CD14-positive monocyte (primary cell): ENCODE measurements around the gene ZMYM3. TPM values are rescaled to one million over a fixed set of nuclear protein-coding genes. Genes with fewer than 3 reads are reported as not detected.

Experiments used
- DNase-seq, 3 donors: peaks; one replicate each; pipeline ENCODE4 v3.0.0-alpha.2; 2011 to 2022
- H2AFZ ChIP-seq: 2 replicates; pipeline ENCODE4 v1.6.0; 2012; ENCODE audit warnings: mild to moderate bottlenecking, low read depth, low read length, inconsistent platforms; ENCODE audit not compliant: insufficient read depth, poor library complexity, severe bottlenecking
- H3K27ac ChIP-seq, 2 donors: 1 replicate in 1 of 2; 2 replicates in 1 of 2; pipeline ENCODE4 v1.5.1; 2012 to 2013; ENCODE audit warnings: low read length in 2 of 2, control low read depth in 1 of 2, inconsistent platforms in 1 of 2, low read depth in 1 of 2, mild to moderate bottlenecking in 1 of 2
- H3K27me3 ChIP-seq, 2 donors: one replicate each; pipeline versions ENCODE4 v1.6.0 to v1.6.1; 2011 to 2013; ENCODE audit warnings: low read length in 2 of 2; ENCODE audit not compliant: control insufficient read depth in 2 of 2, insufficient read depth in 2 of 2
- H3K36me3 ChIP-seq, 2 donors: replicated peaks in 1 of 2; 1 replicate in 1 of 2; 2 replicates in 1 of 2; pipeline versions ENCODE4 v1.5.1 to v1.6.1; 2012 to 2013; ENCODE audit warnings: low read length in 2 of 2, control low read depth in 1 of 2, inconsistent platforms in 1 of 2, mild to moderate bottlenecking in 1 of 2; ENCODE audit not compliant: insufficient read depth in 2 of 2, control insufficient read depth in 1 of 2
- H3K4me1 ChIP-seq, 2 donors: 1 replicate in 1 of 2; 2 replicates in 1 of 2; pipeline versions ENCODE4 v1.5.1 to v1.6.1; 2012 to 2013; ENCODE audit warnings: low read length in 2 of 2, control low read depth in 1 of 2, inconsistent platforms in 1 of 2, mild to moderate bottlenecking in 1 of 2, moderate library complexity in 1 of 2; ENCODE audit not compliant: insufficient read depth in 2 of 2, control insufficient read depth in 1 of 2
- H3K4me2 ChIP-seq: replicated peaks from 2 replicates; pipeline ENCODE3; 2012; ENCODE audit warnings: low read length, moderate library complexity, mild to moderate bottlenecking; ENCODE audit not compliant: poor library complexity, severe bottlenecking; ENCODE audit errors: extremely low read depth
- H3K4me3 ChIP-seq, 3 experiments: fragments of 200-600 bp in 1 of 3; sonication (generic) in 1 of 3; replicated peaks in 1 of 3; 1 replicate in 2 of 3; 2 replicates in 1 of 3; pipeline ENCODE4 v1.5.1; 2011 to 2013; ENCODE audit warnings: low read length in 3 of 3, mild to moderate bottlenecking in 3 of 3, control low read depth in 2 of 3, low read depth in 2 of 3, inconsistent platforms in 1 of 3, moderate library complexity in 1 of 3
- H3K79me2 ChIP-seq: 2 replicates; pipeline ENCODE4 v1.6.0; 2012; ENCODE audit warnings: mild to moderate bottlenecking, control low read depth, inconsistent platforms, low read length, moderate library complexity; ENCODE audit not compliant: insufficient read depth
- H3K9ac ChIP-seq: 2 replicates; pipeline ENCODE4 v1.6.0; 2017; ENCODE audit warnings: low read length, mild to moderate bottlenecking; ENCODE audit not compliant: insufficient read depth, poor library complexity, severe bottlenecking
- H3K9me3 ChIP-seq, 2 donors: replicated peaks in 1 of 2; 1 replicate in 1 of 2; 2 replicates in 1 of 2; pipeline versions ENCODE4 v1.5.1 to v1.6.1; 2012 to 2013; ENCODE audit warnings: low read length in 2 of 2, control low read depth in 1 of 2; ENCODE audit not compliant: control insufficient read depth in 1 of 2, insufficient read depth in 1 of 2
- H4K20me1 ChIP-seq: 2 replicates; pipeline ENCODE4 v1.6.0; 2012; ENCODE audit warnings: mild to moderate bottlenecking, low read length, control low read depth, moderate library complexity; ENCODE audit not compliant: insufficient read depth
- H3K27ac Mint-ChIP-seq, 7 donors: one replicate each; pipeline ENCODE4 v1.8.0; 2020; ENCODE audit warnings: mild to moderate bottlenecking in 7 of 7, mixed read lengths in 7 of 7, moderate library complexity in 6 of 7, inconsistent platforms in 2 of 7
- H3K27me3 Mint-ChIP-seq, 3 donors: one replicate each; pipeline ENCODE4 v1.8.0; 2021 to 2022; ENCODE audit warnings: low read depth in 3 of 3, mild to moderate bottlenecking in 3 of 3, mixed read lengths in 3 of 3, moderate library complexity in 3 of 3, inconsistent platforms in 1 of 3
- H3K36me3 Mint-ChIP-seq, 2 donors: one replicate each; pipeline ENCODE4 v1.8.0; 2020; ENCODE audit warnings: mixed read lengths in 2 of 2, inconsistent platforms in 1 of 2, mild to moderate bottlenecking in 1 of 2
- H3K4me1 Mint-ChIP-seq: one replicate; pipeline ENCODE4 v1.8.0; 2020; ENCODE audit warnings: mild to moderate bottlenecking, mixed read lengths
- H3K4me3 Mint-ChIP-seq, 2 donors: one replicate each; pipeline ENCODE4 v1.8.0; 2020; ENCODE audit warnings: mild to moderate bottlenecking in 2 of 2, mixed read lengths in 2 of 2, moderate library complexity in 1 of 2
- H3K9me3 Mint-ChIP-seq, 7 donors: one replicate each; pipeline ENCODE4 v1.8.0; 2020 to 2022; ENCODE audit warnings: mixed read lengths in 7 of 7, mild to moderate bottlenecking in 6 of 7, moderate library complexity in 6 of 7, inconsistent platforms in 2 of 7
- WGBS: methylation state at CpG from one replicate; pipeline ENCODE4 v1.1.5; 2013; ENCODE audit warnings: missing lambda C conversion rate; ENCODE audit not compliant: insufficient coverage; 5-methylcytosine and 5-hydroxymethylcytosine counted together
- intact Hi-C, 2 donors: fragments of 100-400 bp; cut with micrococcal nuclease; formaldehyde crosslinking; loops; one replicate each; pipeline versions ENCODE4 v1.15.0 to v1.15.1; 2023
- polyA plus RNA-seq, 3 donors: library from polyadenylated mRNA; depleted of rRNA in 1 of 3; unstranded in 2 of 3; stranded (reverse) in 1 of 3; fragments of 300-500 nt in 2 of 3; fragments of >200 nt in 1 of 3; fragmentation: Illumina TruSeq in 2 of 3; gene quantifications; 1 replicate in 2 of 3; 2 replicates in 1 of 3; pipeline ENCODE4 v1.2.3, GENCODE V29; 2012 to 2021
- TF ChIP-seq, protein P1 (sequence below): fragments of 200-600 bp; IDR thresholded peaks from one replicate; pipeline ENCODE4 v1.8.0; 2022; ENCODE audit warnings: antibody characterized with exemption, mild to moderate bottlenecking

The ZMYM3 gene
- polyA plus RNA-seq, 3 donors, result 3.9 to 13.2 (median 4.8) TPM

DNA sequence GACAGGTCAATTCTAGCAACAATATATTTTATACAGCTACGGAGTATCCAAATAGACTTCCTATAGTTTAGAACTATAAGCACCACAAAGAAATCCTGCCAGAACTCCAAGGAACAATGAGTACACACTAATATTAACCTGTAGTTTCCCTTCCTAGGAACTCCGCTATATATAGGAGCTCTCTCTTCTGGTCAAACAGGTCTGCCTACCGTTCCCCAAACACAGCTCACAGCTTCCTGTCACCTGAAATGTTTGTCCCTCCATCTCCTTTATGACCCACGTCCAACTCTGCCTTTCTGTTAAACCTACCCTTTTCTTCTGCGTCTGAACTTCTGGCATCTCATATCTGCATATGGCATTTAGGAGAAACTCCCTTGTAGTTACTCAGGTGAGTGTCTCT is 41.4 kb downstream of the ZMYM3 start:
- no peak overlapping the region for H3K9ac ChIP-seq
- no peaks in the 10 kb centered on the region for H3K4me1 ChIP-seq
- no peaks in the 10 kb centered on the region for H3K36me3 ChIP-seq
- no peaks in the 10 kb centered on the region for H3K27me3 ChIP-seq
- no peaks in the 10 kb centered on the region for H3K4me1 Mint-ChIP-seq
- no peak overlapping the region for H3K4me3 ChIP-seq
- no peak overlapping the region for H3K4me3 Mint-ChIP-seq
- no CpG with 5 or more reads among the region's 5 CpGs for WGBS
- H3K27me3 Mint-ChIP-seq, result peaks cover 2 to 11% (median 10%) of the 10 kb centered on the region in 3 donors
- H4K20me1 ChIP-seq, result no peaks in the 10 kb centered on the region
- TF ChIP-seq, protein P1, sequence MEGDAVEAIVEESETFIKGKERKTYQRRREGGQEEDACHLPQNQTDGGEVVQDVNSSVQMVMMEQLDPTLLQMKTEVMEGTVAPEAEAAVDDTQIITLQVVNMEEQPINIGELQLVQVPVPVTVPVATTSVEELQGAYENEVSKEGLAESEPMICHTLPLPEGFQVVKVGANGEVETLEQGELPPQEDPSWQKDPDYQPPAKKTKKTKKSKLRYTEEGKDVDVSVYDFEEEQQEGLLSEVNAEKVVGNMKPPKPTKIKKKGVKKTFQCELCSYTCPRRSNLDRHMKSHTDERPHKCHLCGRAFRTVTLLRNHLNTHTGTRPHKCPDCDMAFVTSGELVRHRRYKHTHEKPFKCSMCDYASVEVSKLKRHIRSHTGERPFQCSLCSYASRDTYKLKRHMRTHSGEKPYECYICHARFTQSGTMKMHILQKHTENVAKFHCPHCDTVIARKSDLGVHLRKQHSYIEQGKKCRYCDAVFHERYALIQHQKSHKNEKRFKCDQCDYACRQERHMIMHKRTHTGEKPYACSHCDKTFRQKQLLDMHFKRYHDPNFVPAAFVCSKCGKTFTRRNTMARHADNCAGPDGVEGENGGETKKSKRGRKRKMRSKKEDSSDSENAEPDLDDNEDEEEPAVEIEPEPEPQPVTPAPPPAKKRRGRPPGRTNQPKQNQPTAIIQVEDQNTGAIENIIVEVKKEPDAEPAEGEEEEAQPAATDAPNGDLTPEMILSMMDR, result no peak
- H3K9me3 ChIP-seq, result no peaks in the 10 kb centered on the region
- H3K27ac Mint-ChIP-seq, result no peak overlapping the region
- no peaks in the 10 kb centered on the region for H3K79me2 ChIP-seq
- no peak for DNase-seq
- H3K9me3 Mint-ChIP-seq, result peaks cover 0 to 6% (median 0%) of the 10 kb centered on the region in 7 donors
- no peak overlapping the region for H3K4me2 ChIP-seq
- intact Hi-C loops, result no loop called here
- no peak overlapping the region for H3K27ac ChIP-seq
- H2AFZ ChIP-seq, result no peak overlapping the region
- no peaks in the 10 kb centered on the region for H3K36me3 Mint-ChIP-seq

DNA sequence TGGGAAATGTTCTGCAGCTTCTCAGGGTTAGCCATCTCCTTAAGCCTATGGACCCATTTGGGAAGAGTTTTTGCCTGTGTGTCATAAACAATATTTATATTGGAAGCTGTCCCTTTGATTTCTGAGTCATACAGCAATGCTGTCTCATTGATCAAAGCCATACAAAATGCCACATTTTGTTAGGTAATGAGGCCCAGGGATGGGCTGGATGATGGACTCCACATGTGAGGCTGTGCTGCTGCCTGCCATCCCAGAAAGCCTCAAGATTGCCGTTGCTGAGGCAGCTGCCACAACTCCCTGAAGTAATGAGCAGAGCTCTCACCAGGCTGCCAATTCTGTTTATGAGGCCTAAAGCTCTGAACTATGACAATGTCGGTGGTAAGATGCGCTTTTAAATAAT is 43.1 kb downstream of the ZMYM3 start:
- WGBS, result 100% methylated on average over 1 of the region's 3 CpGs
- Mint-ChIP-seq H3K9me3 (peaks cover 0 to 6% (median 0%) of the 10 kb centered on the region in 7 donors), H3K27ac (peak overlapping the region in 1 of 7 donors; percentile 20), H3K4me3 (no peak overlapping the region), H3K27me3 (peaks cover 2 to 11% (median 11%) of the 10 kb centered on the region in 3 donors), H3K36me3 (no peaks in the 10 kb centered on the region), H3K4me1 (no peaks in the 10 kb centered on the region)
- Histone ChIP-seq H3K27ac (no peak overlapping the region), H3K9me3 (no peaks in the 10 kb centered on the region), H3K4me1 (no peaks in the 10 kb centered on the region), H3K9ac (no peak overlapping the region), H4K20me1 (no peaks in the 10 kb centered on the region), H2AFZ (no peak overlapping the region), H3K4me3 (no peak overlapping the region), H3K36me3 (no peaks in the 10 kb centered on the region), H3K27me3 (no peaks in the 10 kb centered on the region), H3K4me2 (no peak overlapping the region), H3K79me2 (no peaks in the 10 kb centered on the region)
- DNase-seq, result no peak
- TF ChIP-seq, protein P1, result no peak
- intact Hi-C loops, result no loop called here
